HepG2 (cell line): ENCODE results near the gene CDH23. TPM values are rescaled to one million over a fixed set of nuclear protein-coding genes. Genes with fewer than 3 reads are reported as not detected.

Experiments used
- ATAC-seq: fragments of 200-7000 bp; cut with Tn5 transposase; 3 replicates; pipeline ENCODE4 v1.9.1; 2020; ENCODE audit warnings: mild to moderate bottlenecking, moderate library complexity
- BruUV-seq: library from RNA; stranded (reverse); fragments of 400-500 nt; replicated peaks from 2 replicates; lab custom pipeline; 2021; lab: Mats Ljungman, UMichigan
- CTCF ChIA-PET: fragments of 300-600 bp; formaldehyde crosslinking; extraction: SDS; loops from one replicate; lab custom pipeline; 2021; ENCODE audit warnings: low total read pairs, inconsistent platforms, low intra/inter-chr PET ratio; lab: Yijun Ruan, JAX
- POLR2A ChIA-PET: fragments of 350-600 bp; sonication (Branson Sonifier 250); formaldehyde crosslinking; loops from one replicate; lab custom pipeline; 2020; ENCODE audit warnings: antibody characterized with exemption, inconsistent platforms; lab: Yijun Ruan, JAX
- DNase-seq: peaks from one replicate; pipeline ENCODE4 v3.0.0-alpha.2; 2015; ENCODE audit warnings: low spot score
- FAIRE-seq: peaks from 3 replicates; lab custom pipeline; 2011; peaks lifted over from hg19 to GRCh38; lab: Jason Lieb, UNC
- H2AFZ ChIP-seq: one replicate; pipeline ENCODE4 v1.6.1; 2011; ENCODE audit warnings: low read length, inconsistent platforms
- H3K27ac ChIP-seq: fragments of 300-600 bp; 3 replicates; pipeline ENCODE4 v1.8.0; 2011; ENCODE audit warnings: mixed run types, mild to moderate bottlenecking, mixed read lengths, low read length, inconsistent platforms; ENCODE audit not compliant: insufficient read depth; ENCODE audit errors: extremely low read length
- H3K27me3 ChIP-seq, 2 experiments: fragments of 200-600 bp in 1 of 2; 2 replicates in 1 of 2; 3 replicates in 1 of 2; pipeline versions ENCODE4 v1.6.0 to v1.8.0; 2011; ENCODE audit warnings: low read length in 2 of 2, mild to moderate bottlenecking in 2 of 2, moderate library complexity in 2 of 2, inconsistent platforms in 1 of 2; ENCODE audit not compliant: insufficient read depth in 2 of 2, control insufficient read depth in 1 of 2
- H3K36me3 ChIP-seq, 2 experiments: fragments of 200-600 bp in 1 of 2; replicated peaks in 1 of 2; 2 replicates in 1 of 2; 3 replicates in 1 of 2; pipeline versions ENCODE4 v1.5.1 to v1.8.0; 2011; ENCODE audit warnings: low read length in 2 of 2, inconsistent platforms in 1 of 2; ENCODE audit not compliant: insufficient read depth in 2 of 2, control insufficient read depth in 1 of 2
- H3K4me1 ChIP-seq: 2 replicates; pipeline ENCODE4 v1.5.1; 2012; ENCODE audit warnings: low read length, inconsistent platforms; ENCODE audit not compliant: insufficient read depth
- H3K4me2 ChIP-seq: 2 replicates; pipeline ENCODE4 v1.6.0; 2011; ENCODE audit warnings: low read depth, low read length, inconsistent platforms
- H3K4me3 ChIP-seq, 3 experiments: fragments of 200-600 bp in 1 of 3; sonication (generic), shearing (Covaris generic) in 1 of 3; replicated peaks in 1 of 3; 2 replicates each; pipeline ENCODE4 v1.5.1; 2011 to 2016; ENCODE audit warnings: low read length in 3 of 3, inconsistent platforms in 2 of 3, low read depth in 2 of 3, mild to moderate bottlenecking in 2 of 3, control low read depth in 1 of 3, mixed read lengths in 1 of 3; ENCODE audit not compliant: insufficient read depth in 1 of 3
- H3K79me2 ChIP-seq: one replicate; pipeline ENCODE4 v1.6.1; 2011; ENCODE audit warnings: low read length, inconsistent platforms; ENCODE audit not compliant: insufficient read depth
- H3K9ac ChIP-seq: 2 replicates; pipeline ENCODE4 v1.6.0; 2011; ENCODE audit warnings: mild to moderate bottlenecking, low read depth, low read length, inconsistent platforms; ENCODE audit not compliant: insufficient read depth
- H3K9me3 ChIP-seq: 2 replicates; pipeline ENCODE4 v1.5.1; 2012; ENCODE audit warnings: mild to moderate bottlenecking, low read length
- H4K20me1 ChIP-seq: 2 replicates; pipeline ENCODE4 v1.6.0; 2011; ENCODE audit warnings: inconsistent platforms, mild to moderate bottlenecking, low read length, moderate library complexity; ENCODE audit not compliant: insufficient read depth
- EEA1 ChIP-seq: sonication (generic); formaldehyde crosslinking; IDR thresholded peaks from 2 replicates; pipeline ENCODE4 v1.5.1; 2020; ENCODE audit warnings: mild to moderate bottlenecking, missing genetic modification reagents, borderline replicate concordance
- IKZF1 ChIP-seq: fragments of 450-650 bp; IDR thresholded peaks from 2 replicates; pipeline ENCODE4 v1.7.1; 2016
- MLLT10 ChIP-seq: sonication (generic); formaldehyde crosslinking; IDR thresholded peaks from 2 replicates; pipeline ENCODE4 v1.4.0; 2020; ENCODE audit warnings: missing genetic modification reagents
- MNT ChIP-seq: fragments of 450-650 bp; IDR thresholded peaks from 2 replicates; pipeline ENCODE4 v1.6.1; 2016
- ZBTB46 ChIP-seq: sonication (generic); formaldehyde crosslinking; IDR thresholded peaks from 2 replicates; pipeline ENCODE4 v1.4.0; 2020; ENCODE audit warnings: mild to moderate bottlenecking, missing genetic modification reagents, borderline replicate concordance
- ZC3H4 ChIP-seq: sonication (generic); formaldehyde crosslinking; IDR thresholded peaks from 2 replicates; pipeline ENCODE4 v1.4.0; 2020; ENCODE audit warnings: missing genetic modification reagents, borderline replicate concordance
- ZNF546 ChIP-seq: sonication (generic); formaldehyde crosslinking; conservative IDR thresholded peaks from 2 replicates; pipeline ENCODE4 v1.8.1; 2023; ENCODE audit warnings: mild to moderate bottlenecking, missing genetic modification reagents
- ZNF7 ChIP-seq: IDR thresholded peaks from 2 replicates; pipeline ENCODE4 v1.6.1; 2016; ENCODE audit warnings: missing biosample characterization, missing genetic modification reagents
- WGBS: methylation state at CpG from one replicate; pipeline ENCODE4 v1.1.6; 2017; ENCODE audit warnings: low lambda C conversion rate; 5-methylcytosine and 5-hydroxymethylcytosine counted together
- in situ Hi-C: cut with HindIII; loops from 2 replicates; pipeline ENCODE4 v1.10.0; 2017; ENCODE audit warnings: low pct_unique_long_range_greater_than_20kb; ENCODE audit not compliant: extremely low pct_ligation_motif_present
- intact Hi-C: fragments of 100-400 bp; cut with micrococcal nuclease; formaldehyde crosslinking; loops from one replicate; pipeline ENCODE4 v1.10.0; 2022; ENCODE audit not compliant: unreplicated experiment
- polyA plus RNA-seq, 8 experiments: library from polyadenylated mRNA; depleted of rRNA in 3 of 8; stranded (reverse) in 7 of 8; unstranded in 1 of 8; fragments of >200 nt; fragmentation: Illumina TruSeq in 4 of 8; extraction: Trizol in 4 of 8; gene quantifications; 2 replicates each; pipeline versions ENCODE4 v1.2.1 to v1.2.3, GENCODE V29; 2011 to 2016; ENCODE audit warnings: low read depth in 4 of 8, missing spikeins in 1 of 8, mixed read lengths in 1 of 8; ENCODE audit not compliant: insufficient read depth in 1 of 8
- total RNA-seq, 5 experiments: library from RNA; depleted of rRNA; stranded (reverse); fragments of >200 nt; fragmentation: Illumina TruSeq; extraction: Trizol; gene quantifications; 2 replicates each; pipeline ENCODE4 v1.2.3, GENCODE V29; 2016; ENCODE audit warnings: low read depth in 1 of 5

The CDH23 gene
- total and polyA plus RNA-seq, 2 of the 13 experiments (the other 11 are each of a cell fraction or from before 2014, with no cell fraction given): 0.13 TPM; not detected in 1

GRCh38 chr10:71807557-71808510 lies 411.1 kb downstream of the CDH23 start:
- WGBS: 61% methylated on average over 20 of the region's 21 CpGs
- POLR2A ChIA-PET: no interaction called here
- no peak overlapping the region for H3K27ac ChIP-seq

More at GRCh38 chr10:71807557-71808510, 411.1 kb downstream of the CDH23 start:
- Histone ChIP-seq H3K4me2 (no peak overlapping the region), H3K27me3 (peaks cover 5 to 16% of the 10 kb centered on the region in 2 experiments; a peak in 4 of 5 replicates)
- CTCF ChIA-PET: no interaction called here
- TF ChIP-seq ZNF7 (CRISPR knock-in tag) (no peak), MNT (no peak), MLLT10 (CRISPR knock-in tag) (no peak), ZBTB46 (CRISPR knock-in tag) (no peak), EEA1 (CRISPR knock-in tag) (no peak), IKZF1 (no peak), ZC3H4 (CRISPR knock-in tag) (no peak), ZNF546 (CRISPR knock-in tag) (no peak)
- TF ChIP-seq, all 625 proteins: peak for 0
- H3K9ac ChIP-seq: no peak overlapping the region
- no peaks in the 10 kb centered on the region for H3K79me2 ChIP-seq
- no peak overlapping the region for H2AFZ ChIP-seq
- H3K9me3 ChIP-seq: no peaks in the 10 kb centered on the region
- ATAC-seq (no peak), FAIRE-seq (no peak), DNase-seq (no peak)
- intact Hi-C loops: no loop called here
- H3K4me3 ChIP-seq: no peak overlapping the region
- H4K20me1 ChIP-seq: no peaks in the 10 kb centered on the region
- no peaks in the 10 kb centered on the region for H3K36me3 ChIP-seq
- peaks cover 9% of the 10 kb centered on the region; the same call in 1 of the 2 replicates for H3K4me1 ChIP-seq
- in situ Hi-C loops: no loop called here
- BruUV-seq: no TSS peak
